Colonic mucosa (tissue), 4 donors: ENCODE results near the gene RALGPS2. TPM values are rescaled to one million over a fixed set of nuclear protein-coding genes. Genes with fewer than 3 reads are reported as not detected.

Source experiments
- DNase-seq: peaks from one replicate; pipeline ENCODE4 v3.0.0-alpha.2; 2020
- H3K27ac ChIP-seq: fragments of 200-600 bp; one replicate; pipeline ENCODE4 v1.8.0; 2021
- H3K27me3 ChIP-seq: fragments of 200-600 bp; one replicate; pipeline ENCODE4 v1.8.0; 2021
- H3K36me3 ChIP-seq: fragments of 200-600 bp; one replicate; pipeline ENCODE4 v1.8.0; 2021
- H3K4me1 ChIP-seq: fragments of 200-600 bp; one replicate; pipeline ENCODE4 v1.8.0; 2021; ENCODE audit warnings: mild to moderate bottlenecking
- H3K4me3 ChIP-seq: fragments of 200-600 bp; one replicate; pipeline ENCODE4 v1.8.0; 2021
- H3K9ac ChIP-seq, 2 donors: one replicate each; pipeline ENCODE4 v1.7.0; 2013; ENCODE audit warnings: control low read depth in 2 of 2, low read depth in 2 of 2, low read length in 2 of 2
- H3K9me3 ChIP-seq: fragments of 200-600 bp; one replicate; pipeline ENCODE4 v1.8.0; 2021
- CTCF ChIP-seq: fragments of 200-600 bp; IDR thresholded peaks from one replicate; pipeline ENCODE4 v1.8.0; 2022; ENCODE audit warnings: antibody characterized with exemption, mild to moderate bottlenecking
- intact Hi-C: fragments of 100-400 bp; cut with DNase I; formaldehyde crosslinking; loops from one replicate; pipeline ENCODE4 v1.14.1; 2022
- total RNA-seq, 2 donors: library from RNA; stranded (reverse); fragmentation: NEBNext Ultra II Directional in 1 of 2; extraction: Animal tissue kit (Norgen Biotek cat#: 25700) in 1 of 2; gene quantifications; one replicate each; pipeline ENCODE4 v1.2.1, GENCODE V29; 2021
- donor health status: healthy.
- donor health status: DM: no; HTN: no; CAD: no.
- donor health status: DM: no; HTN: no; CAD: no.

The RALGPS2 gene
- total RNA-seq, 2 donors from 2014 or later, result 23.5 to 49.1 TPM

GRCh38 chr1:178776553-178776952, 51.5 kb downstream of the RALGPS2 start:
- Histone ChIP-seq H3K36me3 (no peaks in the 10 kb centered on the region), H3K9me3 (no peaks in the 10 kb centered on the region), H3K27me3 (no peaks in the 10 kb centered on the region), H3K4me3 (no peak overlapping the region), H3K9ac (no peak overlapping the region), H3K27ac (no peak overlapping the region), H3K4me1 (no peaks in the 10 kb centered on the region)
- DNase-seq, result no peak
- no peak for TF ChIP-seq CTCF
- intact Hi-C loops, result no loop called here

GRCh38 chr1:178781533-178782330, 56.7 kb downstream of the RALGPS2 start:
- intact Hi-C loops, result no loop called here
- no peak overlapping the region for H3K4me3 ChIP-seq
- no peaks in the 10 kb centered on the region for H3K27me3 ChIP-seq
- no peak for DNase-seq
- no peak overlapping the region for H3K27ac ChIP-seq
- TF ChIP-seq CTCF, result no peak
- no peak overlapping the region for H3K9ac ChIP-seq
- no peaks in the 10 kb centered on the region for H3K4me1 ChIP-seq
- no peaks in the 10 kb centered on the region for H3K9me3 ChIP-seq
- no peaks in the 10 kb centered on the region for H3K36me3 ChIP-seq

GRCh38 chr1:178784131-178784536, 59.1 kb downstream of the RALGPS2 start:
- no peak for TF ChIP-seq CTCF
- intact Hi-C loops, result no loop called here
- H3K4me3 ChIP-seq, result no peak overlapping the region
- H3K4me1 ChIP-seq, result no peaks in the 10 kb centered on the region
- H3K27ac ChIP-seq, result no peak overlapping the region
- DNase-seq, result no peak
- H3K9ac ChIP-seq, result no peak overlapping the region
- no peaks in the 10 kb centered on the region for H3K27me3 ChIP-seq
- no peaks in the 10 kb centered on the region for H3K36me3 ChIP-seq
- no peaks in the 10 kb centered on the region for H3K9me3 ChIP-seq

- no peak overlapping the region for H3K9ac ChIP-seq
- no peaks in the 10 kb centered on the region for H3K36me3 ChIP-seq
- TF ChIP-seq CTCF, result no peak
- H3K4me3 ChIP-seq, result no peak overlapping the region
- no peak for DNase-seq
- intact Hi-C loops, result no loop called here
- no peaks in the 10 kb centered on the region for H3K27me3 ChIP-seq
- H3K4me1 ChIP-seq, result no peaks in the 10 kb centered on the region
- H3K27ac ChIP-seq, result no peak overlapping the region
- no peaks in the 10 kb centered on the region for H3K9me3 ChIP-seq
These were observed 67.3 kb downstream of the RALGPS2 start for GRCh38 chr1:178792394-178792793.

GRCh38 chr1:178796013-178796412, 71.0 kb downstream of the RALGPS2 start:
- H3K27ac ChIP-seq, result no peak overlapping the region
- no peaks in the 10 kb centered on the region for H3K36me3 ChIP-seq
- H3K9me3 ChIP-seq, result no peaks in the 10 kb centered on the region
- H3K9ac ChIP-seq, result no peak overlapping the region
- intact Hi-C loops, result no loop called here
- no peaks in the 10 kb centered on the region for H3K4me1 ChIP-seq
- no peaks in the 10 kb centered on the region for H3K27me3 ChIP-seq
- no peak for DNase-seq
- no peak overlapping the region for H3K4me3 ChIP-seq
- TF ChIP-seq CTCF, result no peak
